ENCODE results near the gene DOK3. TPM values are rescaled to one million over a fixed set of nuclear protein-coding genes. Genes with fewer than 3 reads are reported as not detected.
A peak's percentile ranks its signal among the peaks of the same experiment; 100 is the strongest.

The DOK3 gene
- total and polyA plus RNA-seq, 2 donors (not counting 3 experiments of a cell fraction or from before 2014, with no cell fraction given): 4.8 to 5.3 TPM

DNA sequence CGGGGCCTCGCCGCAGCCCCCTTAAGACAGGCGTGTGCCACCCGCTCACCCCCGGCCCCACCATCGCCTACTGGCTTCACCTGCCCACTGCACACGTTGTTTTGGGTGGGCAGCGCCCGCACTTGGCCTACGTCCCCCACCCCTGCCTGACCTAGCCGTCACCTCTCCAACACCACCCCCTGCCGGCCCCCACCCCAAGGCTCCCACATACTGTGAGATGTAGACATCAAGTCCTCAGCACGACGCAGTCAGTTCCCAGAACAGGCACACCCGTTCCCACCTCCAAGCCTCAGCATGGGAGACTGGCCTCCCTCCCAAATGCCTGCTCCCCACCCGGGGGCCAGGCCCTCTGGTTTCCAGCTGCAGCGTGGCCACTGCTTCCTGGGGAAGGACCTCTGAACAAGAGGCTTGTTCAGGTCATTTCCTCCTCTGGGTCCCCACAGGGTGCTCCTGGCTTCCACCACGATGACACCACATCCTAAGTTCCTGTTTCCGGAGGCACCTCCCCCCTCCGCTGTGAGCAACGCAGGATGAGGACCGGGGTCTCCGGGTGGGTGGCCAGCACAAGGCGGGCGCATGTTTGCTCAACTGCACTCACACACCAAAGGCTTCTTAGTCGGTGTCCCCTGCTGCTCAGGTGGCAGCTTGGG lies 47.5 kb downstream of the DOK3 start:
- Histone ChIP-seq H3K4me3 (replicated peaks in 1 of 3; ENCODE audit: insufficient read depth in 1 of 3, low read depth in 1 of 3, low read length in 3 of 3) (no peak overlapping the region), H4K20me1 (replicated peaks; ENCODE audit: control insufficient read depth, extremely low read depth, insufficient read depth, low read length) (no peaks in the 10 kb centered on the region), H3K4me1 (ENCODE audit: control insufficient read depth, extremely low read depth, insufficient read depth, low read length) (peaks cover 17% of the 10 kb centered on the region), H3K79me2 (ENCODE audit: control insufficient read depth, insufficient read depth, low read length) (peaks cover 3% of the 10 kb centered on the region), H3K9me1 (replicated peaks; ENCODE audit: control insufficient read depth, extremely low read depth, insufficient read depth, low read length) (no peaks in the 10 kb centered on the region), H3K27ac (ENCODE audit: insufficient read depth, low read depth, low read length) (peak overlapping the region; percentile 63), H3K9ac (replicated peaks; ENCODE audit: extremely low read depth, insufficient read depth, low read length) (peak overlapping the region; percentile 0), H3K36me3 (ENCODE audit: control insufficient read depth in 2 of 2, extremely low read depth in 1 of 2, insufficient read depth in 2 of 2, low read length in 2 of 2) (peaks cover 19 to 51% of the 10 kb centered on the region in 2 experiments), H2AFZ (ENCODE audit: low read depth, low read length) (no peak overlapping the region), H3K27me3 (ENCODE audit: control insufficient read depth in 2 of 2, insufficient read depth in 2 of 2, low read length in 2 of 2) (no peaks in the 10 kb centered on the region), H3K4me2 (ENCODE audit: insufficient read depth, low read length) (peak overlapping the region; percentile 5), H3K9me3 (replicated peaks; ENCODE audit: control insufficient read depth, insufficient read depth, low read length) (no peaks in the 10 kb centered on the region)
- peak; percentile 66 for TF ChIP-seq FOS (IDR thresholded peaks at IDR 0.05; ENCODE audit: borderline replicate concordance, insufficient read depth, low read length)
- TF ChIP-seq POLR2AphosphoS5 (IDR thresholded peaks at IDR 0.05; ENCODE audit: insufficient read depth, low read depth, low read length): peak; percentile 95
- peak; percentile 52 for TF ChIP-seq POLR2A (IDR thresholded peaks at IDR 0.05; ENCODE audit: low read depth, low read length)
- TF ChIP-seq MAX (IDR thresholded peaks at IDR 0.05; ENCODE audit: insufficient read depth, insufficient read length): no peak
- no peak for TF ChIP-seq GATA2 (IDR thresholded peaks at IDR 0.05; ENCODE audit: insufficient read depth, insufficient read length, low read depth, low read length)
- POLR2A ChIA-PET: interaction anchor here (1.5 kb wide), 1 partner anchor 10 kb away, joined by 5 read pairs; no protein-coding TSS in a partner anchor
- intact Hi-C loops (cut with micrococcal nuclease) (loop anchor here (1.0 kb wide), 1 partner anchor 10 kb away; no protein-coding TSS in a partner anchor), dilution Hi-C loops (cut with MboI; ENCODE audit: extremely low pct_ligation_motif_present, low sequenced_read_pairs) (no loop called here)
- BruUV-seq (replicated peaks): no TSS peak
- CTCF ChIA-PET: interaction anchor here (1.0 to 2.2 kb wide), 2 partner anchors 14 to 71 kb away, joined by 3 to 9 read pairs; no protein-coding TSS in a partner anchor
- FAIRE-seq (peak; percentile 89), DNase-seq (ENCODE audit: low read depth, low spot score) (peak; percentile 57)
